Gastroesophageal sphincter (tissue), 3 donors: ENCODE measurements around the gene RANBP1.

Source experiments
- POLR2A ChIP-seq, 2 donors: fragments of 450-650 bp; IDR thresholded peaks; one replicate each; pipeline ENCODE4 v1.6.1; 2017; ENCODE audit warnings: antibody characterized with exemption in 2 of 2, mild to moderate bottlenecking in 2 of 2, moderate library complexity in 1 of 2
- TF ChIP-seq, protein P1 (sequence below), 4 experiments: fragments of 200-600 bp in 2 of 4; fragments of 450-650 bp in 2 of 4; sonication (generic) in 1 of 4; IDR thresholded peaks; one replicate each; pipeline ENCODE4 v1.5.1; 2017 to 2019; ENCODE audit warnings: antibody characterized with exemption in 4 of 4, mild to moderate bottlenecking in 2 of 4, moderate library complexity in 2 of 4

DNA sequence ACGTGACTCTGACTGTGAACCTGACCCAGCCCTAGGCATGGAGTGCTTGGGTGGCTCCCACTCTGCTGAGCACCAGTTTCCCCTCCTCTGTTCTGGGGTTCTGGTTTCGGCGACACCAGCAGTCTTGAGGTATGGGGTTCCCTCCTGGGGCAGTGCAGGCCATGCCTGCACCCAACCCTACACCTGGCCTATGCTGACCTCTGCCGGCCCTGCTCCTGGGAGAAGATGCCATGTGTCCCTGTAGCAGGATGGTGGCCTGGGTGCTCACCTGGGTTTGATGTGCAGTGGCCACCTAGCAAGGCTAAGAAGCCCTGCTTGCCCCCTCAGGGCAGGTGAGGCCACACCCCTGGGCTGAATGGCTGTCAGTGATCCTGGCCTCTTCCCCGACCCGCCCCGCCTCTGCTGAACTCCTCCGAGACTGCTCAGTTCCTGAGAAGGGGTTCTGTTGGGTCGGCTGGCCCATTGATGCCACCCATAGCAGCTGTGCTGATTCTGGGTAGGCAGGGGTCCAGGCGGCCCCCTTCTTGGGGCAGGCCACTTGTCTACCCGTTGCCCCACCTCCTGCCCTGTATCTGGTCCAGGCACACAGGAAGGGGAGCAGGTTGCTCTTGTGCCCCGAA, 18.1 kb downstream of the RANBP1 start:
- TF ChIP-seq POLR2A (IDR thresholded peaks at IDR 0.05), result no peak
- TF ChIP-seq, protein P1, sequence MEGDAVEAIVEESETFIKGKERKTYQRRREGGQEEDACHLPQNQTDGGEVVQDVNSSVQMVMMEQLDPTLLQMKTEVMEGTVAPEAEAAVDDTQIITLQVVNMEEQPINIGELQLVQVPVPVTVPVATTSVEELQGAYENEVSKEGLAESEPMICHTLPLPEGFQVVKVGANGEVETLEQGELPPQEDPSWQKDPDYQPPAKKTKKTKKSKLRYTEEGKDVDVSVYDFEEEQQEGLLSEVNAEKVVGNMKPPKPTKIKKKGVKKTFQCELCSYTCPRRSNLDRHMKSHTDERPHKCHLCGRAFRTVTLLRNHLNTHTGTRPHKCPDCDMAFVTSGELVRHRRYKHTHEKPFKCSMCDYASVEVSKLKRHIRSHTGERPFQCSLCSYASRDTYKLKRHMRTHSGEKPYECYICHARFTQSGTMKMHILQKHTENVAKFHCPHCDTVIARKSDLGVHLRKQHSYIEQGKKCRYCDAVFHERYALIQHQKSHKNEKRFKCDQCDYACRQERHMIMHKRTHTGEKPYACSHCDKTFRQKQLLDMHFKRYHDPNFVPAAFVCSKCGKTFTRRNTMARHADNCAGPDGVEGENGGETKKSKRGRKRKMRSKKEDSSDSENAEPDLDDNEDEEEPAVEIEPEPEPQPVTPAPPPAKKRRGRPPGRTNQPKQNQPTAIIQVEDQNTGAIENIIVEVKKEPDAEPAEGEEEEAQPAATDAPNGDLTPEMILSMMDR (IDR thresholded peaks at IDR 0.05), result no peak
